Nephron (organoid): ENCODE data around the gene HNRNPC.
A peak's percentile ranks its signal among the peaks of the same experiment; 100 is the strongest.
"Not testable (repeated sequence)": the region's sequence is repeated elsewhere in the genome, so short reads cannot be mapped to it uniquely, and the experiment has no call there.

Source experiments
- H3K27ac Mint-ChIP-seq, 3 experiments: 2 replicates each; pipeline ENCODE4 v1.8.0; 2020; ENCODE audit warnings: mixed read lengths in 3 of 3, mild to moderate bottlenecking in 2 of 3, moderate library complexity in 1 of 3
- H3K27me3 Mint-ChIP-seq: 2 replicates; pipeline ENCODE4 v1.8.0; 2021; ENCODE audit warnings: low read depth, mild to moderate bottlenecking, moderate library complexity, mixed read lengths
- H3K36me3 Mint-ChIP-seq: 2 replicates; pipeline ENCODE4 v1.8.0; 2020; ENCODE audit warnings: low read depth, mixed read lengths
- H3K4me1 Mint-ChIP-seq: 2 replicates; pipeline ENCODE4 v1.8.0; 2020; ENCODE audit warnings: mixed read lengths
- H3K4me3 Mint-ChIP-seq, 3 experiments: 2 replicates each; pipeline ENCODE4 v1.8.0; 2020; ENCODE audit warnings: mild to moderate bottlenecking in 3 of 3, mixed read lengths in 3 of 3, moderate library complexity in 2 of 3
- H3K9me3 Mint-ChIP-seq: 2 replicates; pipeline ENCODE4 v1.8.0; 2020; ENCODE audit warnings: mixed read lengths
- CTCF ChIP-seq, 3 experiments: fragments of 200-600 bp; sonication (generic); IDR thresholded peaks; one replicate each; pipeline ENCODE4 v1.5.0; 2021; ENCODE audit warnings: antibody characterized with exemption in 3 of 3; ENCODE audit not compliant: unreplicated experiment in 3 of 3

HNRNPC gene

GRCh38 chr14:21226467-21226866 lies 42.8 kb downstream of the HNRNPC start:
- Mint-ChIP-seq H3K27me3 (no peaks in the 10 kb centered on the region), H3K4me1 (no peaks in the 10 kb centered on the region), H3K27ac (no peak overlapping the region), H3K4me3 (no peak overlapping the region), H3K36me3 (peaks cover 83% of the 10 kb centered on the region), H3K9me3 (no peaks in the 10 kb centered on the region)
- no peak for TF ChIP-seq CTCF (IDR thresholded peaks at IDR 0.05; ENCODE audit: unreplicated experiment in 3 of 3)

GRCh38 chr14:21225164-21225563 lies 44.1 kb downstream of the HNRNPC start:
- not testable (repeated sequence) for H3K4me3 Mint-ChIP-seq, H3K27ac Mint-ChIP-seq
- peaks cover 83% of the 10 kb centered on the region for H3K36me3 Mint-ChIP-seq

GRCh38 chr14:21220874-21221477 lies 48.3 kb downstream of the HNRNPC start:
- no peak for TF ChIP-seq CTCF (IDR thresholded peaks at IDR 0.05; ENCODE audit: unreplicated experiment in 3 of 3)

More at GRCh38 chr14:21225164-21225563, 44.1 kb downstream of the HNRNPC start:
- H3K27me3 Mint-ChIP-seq, H3K9me3 Mint-ChIP-seq, H3K4me1 Mint-ChIP-seq: not testable (repeated sequence)

DNA sequence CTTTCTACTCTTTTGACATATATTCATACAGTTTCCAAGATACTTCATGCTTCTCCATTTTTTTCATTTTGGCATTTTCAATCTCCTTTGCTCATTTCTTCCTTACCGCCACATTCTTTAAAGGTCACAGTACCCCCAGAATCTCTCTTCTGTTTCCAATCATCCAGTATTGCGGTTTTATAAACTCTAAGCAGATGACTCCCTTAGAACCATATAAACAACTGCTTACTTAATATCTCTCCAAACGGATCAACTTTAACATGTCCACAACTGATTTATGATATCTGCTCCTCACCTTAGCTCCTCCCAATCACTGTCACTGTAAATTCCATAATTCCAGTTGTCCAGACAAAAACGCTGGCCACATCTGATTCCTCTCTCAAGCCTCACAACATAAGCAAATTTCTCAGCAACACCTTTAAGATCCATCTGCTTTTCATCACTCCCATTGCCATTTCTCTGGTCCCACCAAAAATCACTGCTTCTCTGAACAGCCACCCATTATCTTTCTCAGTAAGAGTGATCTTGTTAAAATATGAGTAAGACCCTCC lies 49.6 kb downstream of the HNRNPC start:
- Mint-ChIP-seq H3K4me3 (no peak overlapping the region), H3K27ac (peak overlapping the region in 2 of 3 experiments; percentile 4 to 30), H3K9me3 (no peaks in the 10 kb centered on the region), H3K36me3 (peaks cover 85% of the 10 kb centered on the region), H3K27me3 (no peaks in the 10 kb centered on the region), H3K4me1 (peaks cover 9% of the 10 kb centered on the region)
- TF ChIP-seq CTCF (IDR thresholded peaks at IDR 0.05; ENCODE audit: unreplicated experiment in 3 of 3), result no peak

More at GRCh38 chr14:21220874-21221477, 48.3 kb downstream of the HNRNPC start:
- Mint-ChIP-seq H3K4me3 (no peak overlapping the region), H3K36me3 (peaks cover 81% of the 10 kb centered on the region), H3K27ac (peak overlapping the region in 1 of 3 experiments; percentile 34), H3K9me3 (no peaks in the 10 kb centered on the region), H3K4me1 (peaks cover 9% of the 10 kb centered on the region), H3K27me3 (no peaks in the 10 kb centered on the region)

DNA sequence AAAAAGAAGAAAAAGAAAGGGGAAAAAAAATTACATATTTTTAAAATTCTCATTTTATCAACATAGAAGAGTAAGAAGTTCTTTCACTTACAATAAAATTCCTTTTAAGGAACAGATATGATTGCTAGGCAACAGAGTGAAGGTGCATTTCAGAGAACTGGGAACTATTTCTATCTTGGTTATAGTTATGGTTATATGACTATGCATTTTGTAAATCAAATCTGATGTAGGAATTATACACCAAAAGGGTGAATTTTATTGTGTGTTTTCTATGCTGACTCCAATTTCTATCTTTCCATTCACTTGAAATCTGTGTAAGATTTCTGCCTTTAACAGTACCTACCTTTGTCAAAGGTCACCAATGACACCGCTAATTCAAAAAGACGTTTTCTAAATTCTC lies 50.1 kb downstream of the HNRNPC start:
- peaks cover 85% of the 10 kb centered on the region for H3K36me3 Mint-ChIP-seq
- no peak for TF ChIP-seq CTCF (IDR thresholded peaks at IDR 0.05; ENCODE audit: unreplicated experiment in 3 of 3)
- peak overlapping the region in 1 of 3 experiments; percentile 30 for H3K27ac Mint-ChIP-seq
- H3K27me3 Mint-ChIP-seq, result no peaks in the 10 kb centered on the region
- peaks cover 12% of the 10 kb centered on the region for H3K4me1 Mint-ChIP-seq
- no peak overlapping the region for H3K4me3 Mint-ChIP-seq
- no peaks in the 10 kb centered on the region for H3K9me3 Mint-ChIP-seq

DNA sequence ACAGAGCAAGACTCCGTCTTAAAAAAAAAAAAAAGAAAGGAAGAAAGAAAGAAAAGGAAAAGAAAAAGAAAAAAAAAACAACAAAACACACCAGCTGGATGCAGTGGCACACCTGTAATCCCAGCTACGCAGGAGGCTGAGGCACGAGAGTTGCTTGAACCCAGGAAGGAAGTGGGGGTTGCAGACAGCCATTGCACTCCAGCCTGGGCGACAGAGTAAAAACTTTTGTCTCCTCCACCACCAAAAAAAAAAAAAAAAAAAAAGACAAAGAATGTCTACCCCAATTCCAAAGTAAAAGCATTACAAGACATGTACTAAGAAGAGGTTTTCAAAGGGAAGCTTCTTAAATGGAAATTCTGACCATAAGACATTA lies 53.4 kb downstream of the HNRNPC start:
- Mint-ChIP-seq H3K4me3 (no peak overlapping the region), H3K27ac (peak overlapping the region in 1 of 3 experiments; percentile 22), H3K27me3 (no peaks in the 10 kb centered on the region), H3K36me3 (peaks cover 88% of the 10 kb centered on the region), H3K9me3 (no peaks in the 10 kb centered on the region), H3K4me1 (peaks cover 17% of the 10 kb centered on the region)
- TF ChIP-seq CTCF (IDR thresholded peaks at IDR 0.05; ENCODE audit: unreplicated experiment in 3 of 3), result no peak
